Suppressor macrophage treated with lipopolysaccharide for 4 hours (primary cell): ENCODE data around the gene KDM6A.
"Not testable (repeated sequence)": the region's sequence is repeated elsewhere in the genome, so short reads cannot be mapped to it uniquely, and the experiment has no call there.

Source experiments
- DNase-seq: peaks from one replicate; pipeline ENCODE4 v3.0.0-alpha.2; 2020

Gene KDM6A

DNA sequence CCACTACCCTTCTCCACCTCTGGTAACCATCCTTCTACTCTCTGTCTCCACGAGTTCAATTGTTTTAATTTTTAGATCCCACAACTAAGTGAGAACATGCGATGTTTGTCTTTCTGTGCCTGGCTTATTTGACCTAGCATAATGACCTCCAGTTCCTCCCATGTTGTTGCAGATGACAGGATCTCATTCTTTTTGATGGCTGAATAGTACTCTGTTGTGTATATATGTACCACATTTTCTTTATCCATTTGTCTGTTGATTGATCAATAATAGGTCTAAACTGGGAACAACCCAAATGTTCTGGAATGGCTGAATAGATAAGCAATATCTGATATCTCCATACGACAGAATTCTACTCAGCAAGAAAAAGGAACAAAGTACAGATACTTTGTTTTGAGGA lies 260.5 kb downstream of the KDM6A start:
- no peak for DNase-seq

DNA sequence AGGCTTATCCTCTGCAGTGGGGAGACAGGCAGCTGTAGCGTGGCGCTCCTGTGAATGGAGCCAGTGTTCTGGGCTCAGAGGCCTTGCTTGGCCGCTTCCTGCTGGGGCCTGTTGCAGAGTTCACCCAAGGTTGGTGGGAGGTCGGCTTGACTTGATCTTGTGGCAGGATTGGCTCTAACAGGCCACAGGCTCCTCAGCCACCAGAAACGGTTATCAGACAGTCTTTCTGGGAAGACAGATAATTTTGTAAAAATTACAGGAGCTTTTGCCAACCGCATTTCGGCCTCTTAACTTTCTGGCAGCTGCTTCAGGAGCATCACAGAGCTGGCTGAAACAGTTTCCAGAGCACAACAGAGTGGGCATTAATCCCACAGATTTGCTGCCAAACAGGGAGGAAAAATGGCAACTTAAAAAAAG lies 261.3 kb downstream of the KDM6A start:
- DNase-seq = no peak

DNA sequence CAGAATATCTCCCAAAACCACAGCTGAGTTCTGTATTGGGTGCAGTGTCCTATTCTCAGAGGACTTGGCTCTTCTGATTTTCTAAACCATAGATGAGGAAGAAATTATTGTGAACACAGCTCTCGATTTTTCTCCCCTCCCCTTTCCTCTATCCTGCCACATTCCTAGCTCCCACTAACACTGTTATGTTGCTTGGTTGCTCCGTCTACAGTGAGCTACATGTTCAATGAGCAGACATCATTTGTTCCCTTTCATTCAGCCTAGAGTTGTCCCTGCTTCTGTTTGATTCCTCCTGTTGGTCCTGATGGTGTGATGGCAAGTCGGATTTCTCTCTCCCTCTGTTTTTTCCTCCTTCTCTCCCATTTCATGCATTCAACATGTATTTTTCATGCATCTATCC lies 261.8 kb downstream of the KDM6A start:
- DNase-seq = no peak

DNA sequence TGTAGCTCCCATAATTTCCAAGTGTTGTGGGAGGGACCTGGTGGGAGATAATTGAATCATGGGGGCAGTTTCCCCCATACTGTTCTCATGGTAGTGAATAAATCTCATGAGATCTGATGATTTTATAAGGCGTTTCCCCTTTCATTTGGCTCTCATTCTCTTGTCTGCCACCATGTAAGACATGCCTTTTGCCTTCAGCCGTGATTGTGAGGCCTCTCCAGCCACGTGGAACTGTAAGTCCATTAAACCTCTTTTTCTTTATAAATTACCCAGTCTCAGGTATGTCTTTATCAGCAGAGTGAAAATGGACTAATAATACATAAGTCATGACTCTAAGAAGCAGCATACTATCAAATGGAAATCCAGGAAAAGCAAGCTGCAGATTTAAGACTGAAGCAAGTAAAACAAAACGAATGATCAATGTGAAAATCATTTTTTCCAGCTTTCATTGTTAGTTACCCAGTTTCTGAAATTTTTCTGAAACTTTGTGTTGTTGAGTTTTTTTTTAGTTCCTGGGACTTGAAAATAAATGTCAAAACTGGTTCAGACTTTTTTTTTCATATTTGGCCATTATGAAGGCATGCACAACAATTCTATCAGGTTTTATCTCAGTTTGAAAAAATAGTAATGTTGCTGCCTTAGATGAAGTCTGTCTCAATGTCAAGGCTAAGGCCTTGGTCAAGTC lies 262.5 kb downstream of the KDM6A start:
- DNase-seq = not testable (repeated sequence)

DNA sequence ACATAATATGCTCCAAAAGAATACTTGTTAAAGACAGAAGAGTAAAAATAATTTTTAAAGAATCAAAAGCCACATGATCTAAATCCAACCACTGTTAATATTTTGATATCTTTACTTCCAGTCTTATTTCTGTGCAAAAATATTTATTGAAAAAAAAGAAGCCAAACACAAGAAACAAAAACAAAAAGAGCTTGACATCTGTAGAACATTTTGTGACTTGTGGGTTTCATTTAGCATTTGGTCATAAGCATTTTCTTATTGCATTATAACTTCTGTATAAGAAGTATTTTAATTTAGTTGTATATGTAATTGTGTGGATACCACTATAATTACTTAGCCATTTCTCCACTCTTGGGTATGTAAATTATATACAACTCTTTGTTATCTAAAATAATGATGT lies 264.5 kb downstream of the KDM6A start:
- DNase-seq = no peak

DNA sequence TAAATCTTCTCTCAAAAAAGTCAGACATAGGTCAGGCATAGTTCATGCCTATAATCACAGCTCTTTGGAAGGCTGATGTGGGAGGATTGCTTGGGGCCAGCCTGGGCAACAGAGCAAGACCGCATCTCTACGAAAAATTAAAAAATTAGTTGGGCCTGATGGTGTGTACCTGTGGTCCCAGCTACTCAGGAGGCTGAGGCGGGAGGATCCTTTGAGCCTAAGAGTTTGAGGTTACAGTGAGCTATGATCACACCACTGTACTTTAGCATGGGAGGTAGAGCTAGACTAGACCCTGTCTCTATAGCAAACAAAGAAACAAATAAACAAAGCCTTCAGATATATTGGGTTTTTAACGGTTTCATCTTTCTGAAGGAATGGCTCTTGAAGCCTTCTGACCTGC lies 265.5 kb downstream of the KDM6A start:
- no peak for DNase-seq

DNA sequence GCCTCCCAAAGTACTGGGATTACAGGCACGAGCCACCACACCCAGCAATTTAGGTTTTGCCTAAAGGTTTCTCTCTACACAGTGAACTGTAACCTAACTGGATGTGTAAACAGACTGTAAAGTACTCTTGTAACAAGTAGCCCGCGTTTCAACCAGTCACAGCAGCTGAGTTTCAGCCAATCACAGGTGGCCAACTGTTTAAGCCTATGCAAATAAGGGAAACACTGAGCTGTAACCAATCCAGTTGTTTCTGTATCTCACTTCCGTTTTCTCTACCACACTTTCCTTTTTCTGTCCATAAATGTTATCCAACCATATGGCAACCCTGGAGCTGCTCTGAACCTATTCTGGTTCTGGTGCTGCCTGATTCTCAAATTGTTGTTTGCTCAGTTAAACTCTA lies 267.8 kb downstream of the KDM6A start:
- DNase-seq = no peak

DNA sequence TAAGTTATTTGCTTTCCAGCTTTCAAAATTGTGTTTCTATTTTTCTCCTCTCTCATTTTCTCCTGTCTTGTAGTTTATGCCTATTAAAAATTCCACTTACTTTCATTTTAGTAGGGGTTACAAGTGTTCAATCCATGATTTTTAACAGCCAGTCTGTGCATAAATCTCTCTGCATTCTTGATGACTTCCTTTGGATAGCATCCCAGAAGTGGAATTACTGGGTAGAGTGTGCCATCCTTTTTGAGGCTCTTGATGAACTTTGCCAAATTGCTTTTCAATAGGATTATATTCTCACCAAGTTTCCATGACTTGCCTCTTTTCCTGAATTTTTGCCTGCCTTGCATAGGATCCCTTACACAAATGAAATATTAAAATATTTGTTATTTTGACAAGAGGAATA lies 269.2 kb downstream of the KDM6A start:
- DNase-seq = no peak

DNA sequence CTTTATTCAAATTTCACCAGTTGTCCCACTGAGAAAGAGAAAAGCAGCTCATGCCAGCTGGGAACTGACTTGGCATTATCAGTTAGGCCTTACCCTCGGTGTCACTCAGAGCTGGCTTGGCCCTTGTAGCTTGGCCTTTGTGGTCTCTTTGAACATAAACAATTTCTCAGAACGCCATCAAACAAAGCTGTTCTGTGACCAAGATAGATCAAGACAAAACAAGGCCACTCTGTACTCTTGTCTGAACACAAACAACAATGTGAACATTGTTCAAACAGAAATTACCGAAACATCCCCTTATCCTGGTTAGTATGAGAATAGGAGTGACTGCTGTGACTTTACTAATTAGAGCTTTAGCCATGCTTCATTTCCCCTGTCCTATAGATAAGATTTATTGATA lies 270.5 kb downstream of the KDM6A start:
- DNase-seq = no peak

DNA sequence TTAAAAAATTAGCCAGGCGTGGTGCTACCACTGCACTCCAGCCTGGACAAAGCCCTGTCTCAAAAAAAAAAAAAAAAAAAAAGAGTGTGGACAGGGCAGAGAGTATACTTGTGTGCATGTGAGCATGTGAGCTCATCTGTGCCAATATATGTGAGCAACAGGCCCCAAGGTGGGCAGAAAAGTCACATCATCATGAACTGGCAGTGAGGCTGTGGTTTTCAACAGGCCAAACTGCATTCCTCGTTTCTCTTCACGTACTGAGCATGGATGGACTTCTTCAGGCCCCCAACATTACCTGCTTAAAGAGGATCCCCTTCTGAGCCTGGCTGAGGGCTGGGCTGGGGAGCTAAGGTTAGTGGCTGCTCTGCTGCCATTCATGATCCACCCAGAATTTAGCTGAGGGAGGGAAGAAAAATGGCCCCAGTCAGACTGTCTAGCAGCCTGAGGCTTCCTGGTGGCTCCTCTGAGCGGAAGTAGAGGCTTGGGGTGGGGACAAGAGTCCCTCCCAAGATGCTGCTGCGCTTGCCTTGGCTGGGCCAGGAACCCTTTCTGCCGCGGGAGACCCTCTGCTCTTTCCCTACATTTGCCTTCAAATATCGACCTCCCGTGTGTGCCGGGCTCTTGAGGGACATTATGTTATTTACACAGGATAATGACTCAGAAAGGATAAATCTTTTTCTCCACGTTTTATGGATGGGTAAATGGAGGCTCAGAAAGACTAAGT lies 272.7 kb downstream of the KDM6A start:
- no peak for DNase-seq

DNA sequence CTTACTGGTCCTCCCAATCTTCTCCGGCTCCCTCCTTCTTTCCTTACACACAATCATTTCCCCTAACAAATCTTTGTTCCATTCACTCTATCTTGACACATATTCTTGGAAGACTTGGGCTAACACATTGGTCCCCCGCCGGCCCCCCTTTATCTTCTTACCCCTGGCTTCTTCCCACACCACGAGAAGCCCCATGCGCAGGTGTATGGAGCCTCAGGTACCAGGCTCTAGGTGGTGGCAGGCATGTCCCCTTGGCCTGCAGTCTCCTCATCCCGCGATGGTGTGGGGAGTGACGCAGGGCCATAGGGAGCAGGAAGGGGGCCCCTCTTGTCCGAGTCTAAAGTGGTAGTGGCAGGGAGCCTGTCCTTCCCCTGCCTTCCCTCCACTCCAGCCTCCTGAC lies 277.8 kb downstream of the KDM6A start:
- no peak for DNase-seq

DNA sequence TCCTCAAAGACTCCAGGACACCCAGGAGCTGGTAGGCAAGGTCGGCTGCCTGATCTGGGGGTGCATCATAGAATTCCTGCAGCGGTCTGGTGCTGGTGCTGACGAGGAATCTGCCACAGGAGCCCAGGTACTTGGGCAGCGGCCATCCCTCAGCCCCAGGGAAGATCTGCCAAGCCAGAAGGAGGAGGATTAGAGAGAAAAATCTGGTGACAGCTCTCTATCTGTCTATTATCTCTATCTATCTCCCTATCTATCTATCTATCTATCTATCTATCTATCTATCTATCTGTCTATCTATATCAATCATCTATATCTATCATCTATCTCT lies 281.0 kb downstream of the KDM6A start:
- DNase-seq = no peak

DNA sequence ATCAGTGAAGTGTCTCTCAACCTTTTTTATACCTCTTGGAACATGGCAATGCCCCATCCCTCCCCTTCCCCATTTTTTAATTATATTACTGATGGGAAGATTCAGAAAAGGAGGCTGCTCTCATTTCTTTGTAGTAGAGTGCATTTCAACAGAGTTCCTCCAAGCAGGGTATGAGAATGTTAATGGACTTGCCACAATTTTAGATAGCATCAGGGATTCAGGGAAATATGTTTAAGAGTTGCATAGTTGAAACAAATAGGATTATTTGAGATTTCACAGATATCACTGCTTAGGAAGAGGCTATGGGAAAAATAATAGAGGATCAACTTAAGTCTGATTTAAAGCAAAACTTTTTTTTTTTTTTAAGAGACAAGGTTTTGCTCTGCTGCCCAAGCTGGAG lies 281.5 kb downstream of the KDM6A start:
- DNase-seq = no peak

DNA sequence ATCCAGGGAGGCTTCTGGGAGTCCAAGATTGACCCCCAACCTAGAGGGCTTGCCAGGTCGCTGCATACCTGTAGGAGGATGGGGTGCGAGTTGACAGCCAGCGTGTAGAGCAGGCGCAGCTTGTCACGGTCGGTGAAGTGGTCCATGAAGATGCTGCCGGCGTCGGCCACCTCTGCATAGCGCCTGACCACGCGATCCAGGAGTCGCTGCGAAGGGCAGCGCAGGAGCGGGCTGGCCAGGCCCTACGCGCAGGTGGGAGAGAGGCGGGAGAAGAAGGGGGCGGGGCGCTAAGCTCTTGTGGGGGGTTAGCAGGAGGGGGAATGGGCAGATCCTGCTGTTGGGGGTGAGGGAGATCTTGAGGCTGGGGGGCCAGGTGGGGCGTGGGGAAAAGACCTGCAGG lies 284.7 kb downstream of the KDM6A start:
- no peak for DNase-seq
